Activated CD4-positive, alpha-beta T cell treated with anti-CD3 and anti-CD28 coated beads, Interleukin-10, Interleukin-2, amounts not matched to agents 100 ng/mL and 50 ng/mL, durations not matched to agents 16 hours and 8 hours (primary cell): ENCODE data around the gene DAP3.
"Not testable (repeated sequence)": the region's sequence is repeated elsewhere in the genome, so short reads cannot be mapped to it uniquely, and the experiment has no call there.

ENCODE experiments used
- DNase-seq: peaks from one replicate; pipeline ENCODE4 v3.0.0-alpha.2; 2020

The DAP3 gene

DNA sequence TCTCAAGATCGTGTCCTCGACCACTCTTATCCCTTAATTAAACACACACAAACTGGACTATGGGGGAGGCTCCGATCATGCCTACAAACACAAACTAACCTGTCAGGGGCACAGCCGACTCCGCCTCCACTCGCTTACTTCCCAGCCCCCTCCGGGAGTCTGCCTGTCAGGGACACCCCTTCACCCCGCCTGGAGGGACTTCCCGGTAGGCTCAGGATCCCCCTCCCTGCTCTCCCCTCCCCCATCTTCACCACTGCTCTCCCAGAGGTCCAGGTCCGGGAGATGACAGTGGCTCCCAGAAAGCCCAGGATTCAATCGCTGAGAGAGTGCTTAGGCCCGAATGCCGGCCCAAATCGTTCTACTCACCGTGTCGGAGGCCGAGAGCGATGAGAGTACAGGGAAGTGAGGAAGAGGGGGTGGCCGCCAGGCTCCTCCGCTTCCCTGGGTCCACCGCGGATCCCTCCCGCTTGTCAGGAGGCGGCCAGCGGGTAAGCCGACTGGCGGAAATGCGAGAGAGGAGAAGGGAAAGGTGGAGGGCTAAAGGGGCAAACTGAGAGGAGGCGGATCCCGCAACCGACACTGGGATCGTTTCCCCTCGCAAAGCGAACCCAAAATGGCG is 1.1 kb upstream of the DAP3 start:
- DNase-seq: not testable (repeated sequence)

DNA sequence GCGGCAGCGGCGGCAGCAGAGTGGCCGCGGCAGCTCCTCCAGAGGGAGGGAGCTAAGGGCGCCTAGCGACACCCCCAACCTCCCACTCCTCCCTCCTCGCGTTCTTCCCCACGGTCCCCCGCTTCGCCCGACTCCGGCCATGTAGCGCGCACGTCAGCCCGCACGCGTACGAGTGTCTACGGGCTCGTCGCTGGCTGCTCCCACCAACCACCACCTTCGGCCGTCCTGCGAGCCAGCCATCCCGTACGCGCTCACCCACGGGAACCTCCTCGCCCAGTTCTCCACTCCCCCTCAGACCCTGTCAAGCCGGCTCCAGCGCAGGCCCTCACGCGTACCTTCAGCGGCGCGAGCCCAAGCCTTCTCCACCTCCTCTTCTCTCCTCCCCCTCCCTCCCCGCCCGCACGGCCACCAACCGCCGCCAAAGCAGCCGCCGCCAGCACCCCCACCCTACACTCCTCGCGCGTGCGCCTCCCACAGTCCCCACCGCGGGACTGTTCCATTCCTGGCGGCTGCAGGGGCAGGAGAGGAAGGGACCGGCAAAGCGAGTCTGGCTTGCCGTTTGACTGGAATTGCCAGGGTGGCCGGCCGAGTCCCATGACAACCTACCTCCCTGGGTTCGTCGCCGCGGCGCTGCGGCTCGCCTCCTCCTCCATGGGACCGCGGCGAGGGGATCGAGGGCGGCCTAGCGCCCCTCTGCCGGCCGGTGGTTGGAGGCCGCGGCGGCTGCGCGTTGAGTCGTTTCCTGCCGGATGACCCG is 389 bp upstream of the DAP3 start, which contains the start of gene YY1AP1:
YY1AP1 (minus strand) TSS at position 451 of the 757 bp plus-strand sequence. CDS start 8,338 bp downstream, outside the sequence.
- DNase-seq: peak; percentile 92

DNA sequence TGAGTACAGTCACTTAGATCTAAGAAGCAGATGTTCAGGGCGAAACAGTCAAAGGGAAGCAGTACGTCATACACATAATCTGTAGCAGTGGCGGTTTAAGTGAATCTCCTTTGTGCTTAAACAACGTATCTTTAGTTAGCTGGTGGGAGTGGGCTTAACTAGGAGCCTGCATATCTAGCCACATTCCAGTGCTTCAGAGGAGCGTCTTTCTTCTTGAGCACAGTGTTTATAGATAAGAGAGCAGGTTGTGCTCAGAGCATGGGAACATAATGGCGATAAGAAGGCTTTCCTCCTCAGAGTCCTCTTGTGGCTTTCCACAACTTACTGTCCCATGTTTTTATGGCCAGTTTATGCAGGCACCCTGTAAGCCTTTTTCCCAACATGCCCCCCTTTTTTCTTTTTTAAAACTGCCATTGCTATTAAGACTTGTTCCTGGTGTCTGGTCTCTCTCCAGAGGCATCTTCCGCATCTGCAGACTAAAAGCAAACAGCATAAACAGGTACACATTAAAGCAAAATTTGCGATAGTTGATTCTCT is 3.2 kb downstream of the DAP3 start:
- no peak for DNase-seq

DNA sequence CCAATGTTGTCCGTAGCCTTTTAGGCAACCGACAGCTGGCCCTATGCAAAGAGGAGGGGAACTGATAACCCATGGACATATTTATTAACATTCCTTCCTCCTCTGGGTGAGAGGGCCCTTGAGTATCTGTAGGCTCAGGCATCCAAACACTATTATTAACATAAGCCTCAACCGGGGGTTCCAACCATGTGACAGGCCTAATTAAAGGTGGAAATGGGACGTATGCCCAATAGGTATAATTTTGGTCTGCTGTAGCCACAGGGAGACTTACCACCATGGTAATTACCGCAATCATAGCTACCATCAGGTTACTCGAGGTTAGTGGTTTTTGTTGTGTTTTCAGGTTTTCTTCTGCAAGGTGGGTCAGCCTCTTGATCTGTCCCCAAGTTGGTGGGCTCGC is 5.3 kb downstream of the DAP3 start:
- no peak for DNase-seq

DNA sequence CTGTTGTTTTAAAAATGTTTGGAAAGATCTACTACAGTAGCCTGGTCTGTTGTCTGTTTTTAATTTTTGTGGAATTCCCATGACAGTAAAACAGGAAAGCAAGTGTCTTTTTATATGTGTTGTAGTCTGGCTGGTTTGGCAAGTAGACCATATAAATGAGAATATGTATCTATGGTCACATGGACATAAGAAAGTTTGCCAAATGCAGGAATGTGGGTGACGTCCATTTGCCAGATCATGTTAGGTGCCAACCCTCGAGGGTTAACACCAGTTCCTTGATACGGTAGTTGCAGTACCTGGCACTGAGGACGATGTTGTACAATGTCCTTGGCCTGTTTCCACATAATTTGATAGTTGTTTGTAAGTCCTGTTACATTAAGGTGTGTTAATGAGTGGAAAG is 6.2 kb downstream of the DAP3 start:
- DNase-seq: no peak

DNA sequence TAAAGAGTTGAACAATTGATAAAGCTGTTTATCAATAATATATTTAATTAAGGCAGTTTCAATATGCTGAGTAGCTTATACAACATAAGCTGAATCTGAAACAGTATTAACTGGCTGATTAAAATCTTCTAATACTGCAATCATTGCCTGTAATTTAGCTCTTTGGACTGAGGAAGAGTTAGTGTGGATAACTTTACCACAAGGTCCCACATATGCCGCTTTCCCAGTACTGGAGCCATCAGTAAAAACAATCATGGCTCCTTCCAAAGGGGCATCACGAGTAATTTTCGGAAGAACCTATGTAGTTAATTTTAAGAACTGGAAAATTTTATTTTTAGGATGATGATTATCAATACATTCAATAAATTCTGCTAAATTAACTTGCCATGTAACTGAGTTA is 6.7 kb downstream of the DAP3 start:
- no peak for DNase-seq

DNA sequence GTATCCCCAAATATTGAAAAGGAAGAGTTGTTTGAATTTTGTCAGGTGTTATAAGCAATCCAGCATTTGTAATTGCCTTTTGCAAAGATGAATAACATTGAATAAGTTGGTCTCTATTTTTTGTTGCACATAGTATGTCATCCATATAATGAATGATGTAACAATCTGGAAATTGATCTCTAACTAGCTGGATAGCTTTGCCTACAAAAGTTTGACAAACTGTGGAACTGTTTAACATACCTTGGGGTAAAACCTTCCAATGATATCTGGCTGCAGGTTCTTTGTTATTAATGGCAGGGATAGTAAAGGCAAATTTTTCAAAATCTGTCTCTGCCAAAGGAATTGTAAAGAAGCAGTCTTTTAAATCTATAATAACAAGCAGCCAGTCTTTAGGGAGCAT is 7.6 kb downstream of the DAP3 start:
- no peak for DNase-seq

DNA sequence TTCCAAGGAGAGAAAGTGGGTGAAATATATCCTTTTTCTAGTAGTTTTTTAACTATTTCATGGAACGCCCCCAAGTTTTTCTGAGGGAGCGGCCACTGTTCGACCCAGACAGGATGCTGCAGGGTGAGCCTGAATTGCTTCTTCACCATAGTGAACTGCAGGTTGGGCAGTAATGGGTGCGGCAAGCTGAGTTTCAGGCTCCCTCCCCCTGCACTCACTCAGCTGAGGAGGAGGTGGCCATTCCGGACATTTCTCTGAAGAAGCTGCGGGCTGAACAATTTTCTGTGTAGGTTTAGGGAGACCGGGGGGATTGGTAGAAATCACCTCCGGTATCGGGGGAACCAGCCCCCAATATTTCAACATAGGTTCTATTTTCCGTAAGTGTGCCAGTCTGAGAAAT is 8.2 kb downstream of the DAP3 start:
- DNase-seq: no peak

DNA sequence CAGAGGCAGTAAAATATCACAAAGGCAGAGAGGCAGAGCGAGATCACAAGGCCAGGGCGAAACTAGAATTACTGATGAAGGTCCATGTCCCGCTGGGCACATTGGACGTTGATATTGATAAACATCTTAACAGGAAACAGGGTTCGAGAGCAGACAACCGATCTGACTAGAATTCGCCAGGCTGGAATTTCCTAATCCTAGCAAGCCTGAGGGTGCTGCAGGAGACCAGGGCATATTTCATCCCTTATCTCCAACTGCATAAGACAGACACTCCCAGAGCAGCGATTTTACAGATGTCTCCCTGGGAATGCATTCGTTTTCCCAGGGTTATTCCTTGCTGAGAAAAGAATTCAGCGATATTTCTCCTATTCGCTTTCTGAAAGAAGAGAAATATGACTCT is 8.7 kb downstream of the DAP3 start:
- not testable (repeated sequence) for DNase-seq

DNA sequence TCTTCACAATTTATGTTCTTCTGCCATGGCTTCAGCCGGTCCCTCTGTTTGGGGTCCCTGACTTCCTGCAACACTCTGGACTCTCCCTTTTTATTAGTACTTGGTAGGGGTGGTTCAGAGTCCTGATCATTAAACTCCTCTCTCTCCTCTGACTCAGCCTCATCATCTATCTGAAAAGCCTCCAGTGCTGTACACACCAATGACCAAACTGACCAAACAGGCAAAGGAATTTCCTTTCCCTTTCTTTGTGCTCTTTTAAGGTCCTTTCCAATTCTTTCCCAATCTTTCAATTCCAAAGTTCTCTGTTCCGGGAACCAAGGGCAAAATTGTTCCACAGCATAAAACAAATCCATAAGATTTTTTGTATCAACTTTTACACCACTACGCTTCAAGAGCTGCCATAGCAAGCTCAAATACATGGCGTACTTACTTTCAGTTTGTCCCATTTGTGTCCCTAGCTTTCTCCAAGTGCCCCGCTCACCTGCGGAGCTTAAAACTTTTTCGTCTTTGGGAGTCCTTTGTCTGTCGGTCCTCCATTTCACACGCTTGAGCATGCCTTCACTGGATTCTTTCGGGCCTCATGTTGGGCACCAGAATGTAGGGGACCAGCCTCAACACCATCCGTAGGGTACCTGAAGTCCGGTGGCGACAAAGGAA is 9.6 kb downstream of the DAP3 start:
- DNase-seq: no peak

DNA sequence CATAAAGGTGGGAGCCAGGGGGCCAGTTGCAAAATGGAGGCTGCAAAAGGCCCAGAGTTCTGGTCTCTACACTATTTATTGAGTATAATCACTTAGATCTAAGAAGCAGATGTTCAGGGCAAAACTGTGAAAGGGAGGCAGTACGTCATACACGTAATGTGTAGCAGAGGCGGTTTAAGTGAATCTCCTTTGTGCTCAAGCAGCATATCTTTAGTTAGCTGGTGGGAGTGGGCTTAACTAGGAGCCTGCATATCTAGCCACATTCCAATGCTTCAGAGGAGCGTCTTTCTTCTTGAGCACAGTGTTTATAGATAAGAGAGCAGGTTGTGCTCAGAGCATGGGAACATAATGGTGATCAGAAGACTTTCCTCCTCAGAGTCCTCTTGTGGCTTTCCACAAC is 10.2 kb downstream of the DAP3 start:
- DNase-seq: not testable (repeated sequence)

DNA sequence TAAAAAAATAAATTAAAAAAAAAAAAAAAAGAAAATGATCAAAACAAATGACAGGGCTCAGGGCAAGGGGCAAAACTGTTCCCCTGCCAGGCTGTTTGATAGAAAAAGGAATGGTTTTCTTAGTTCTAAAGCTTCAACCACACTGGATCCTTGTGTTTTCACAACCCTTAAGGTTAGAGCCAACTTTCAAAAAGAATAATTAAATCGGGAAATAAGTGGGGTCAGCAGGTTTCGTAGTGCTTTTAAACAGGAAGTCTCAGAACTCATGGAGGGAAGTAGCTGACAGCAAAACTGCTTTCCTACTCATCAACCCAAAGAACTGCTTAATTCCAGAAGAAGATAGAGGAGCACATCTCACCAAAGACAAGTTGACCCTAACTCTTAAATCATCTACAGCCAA is 12.8 kb downstream of the DAP3 start:
- DNase-seq: not testable (repeated sequence)

DNA sequence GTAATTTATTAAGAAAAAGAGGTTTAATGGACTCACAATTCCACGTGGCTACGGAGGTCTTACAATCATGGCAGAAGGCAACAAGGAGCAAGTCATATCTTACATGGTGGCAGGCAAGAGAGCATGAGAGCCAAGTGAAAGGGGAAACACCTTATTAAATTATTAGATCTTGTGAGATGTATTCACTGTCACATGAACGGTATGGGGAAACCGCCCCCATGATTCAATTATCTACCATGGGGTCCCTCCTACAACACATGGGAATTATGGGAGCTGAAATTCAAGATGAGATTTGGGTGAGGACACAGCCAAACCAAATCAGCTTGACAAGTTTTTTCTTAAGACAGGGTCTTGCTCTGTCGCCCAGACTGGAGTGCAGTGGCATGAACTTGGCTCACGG is 14.3 kb downstream of the DAP3 start:
- no peak for DNase-seq

DNA sequence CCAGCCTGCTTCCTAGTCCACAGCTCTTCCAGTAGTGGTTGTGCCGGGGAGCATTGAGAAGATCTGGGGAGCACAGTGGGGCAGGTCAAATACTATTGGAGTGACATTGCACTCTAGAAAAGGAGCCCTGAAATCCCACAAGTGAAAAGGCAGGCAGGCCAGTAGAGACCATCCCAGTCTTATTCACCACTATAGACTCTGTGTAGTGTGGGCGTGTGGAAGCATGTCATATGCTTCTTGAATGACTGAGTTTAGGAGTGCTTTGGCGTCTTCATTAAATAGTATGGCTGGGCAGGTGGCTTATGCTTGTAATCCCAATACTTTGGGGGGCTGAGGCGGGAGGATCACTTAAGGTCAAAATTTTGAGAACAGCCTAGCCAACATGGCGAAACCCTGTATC is 15.5 kb downstream of the DAP3 start:
- DNase-seq: not testable (repeated sequence)

DNA sequence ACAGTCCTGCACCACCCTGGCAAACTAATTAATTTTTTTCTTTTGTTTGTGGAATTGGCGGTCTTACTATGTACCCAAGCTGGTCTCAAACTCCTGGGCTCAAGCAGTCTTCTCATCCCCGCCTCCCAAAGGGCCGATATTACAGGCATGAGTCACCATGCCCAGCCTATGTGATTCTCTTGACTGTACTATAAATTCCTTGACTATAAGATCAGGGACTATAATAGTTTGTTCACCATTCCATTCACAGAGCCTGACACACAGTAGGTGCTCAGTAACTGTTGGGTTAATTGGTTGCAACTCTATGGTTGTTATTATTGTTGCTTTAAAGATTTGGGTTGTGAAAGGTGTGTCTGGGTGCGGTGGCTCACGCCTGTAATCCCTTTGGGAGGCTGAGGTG is 17.2 kb downstream of the DAP3 start:
- DNase-seq: no peak

DNA sequence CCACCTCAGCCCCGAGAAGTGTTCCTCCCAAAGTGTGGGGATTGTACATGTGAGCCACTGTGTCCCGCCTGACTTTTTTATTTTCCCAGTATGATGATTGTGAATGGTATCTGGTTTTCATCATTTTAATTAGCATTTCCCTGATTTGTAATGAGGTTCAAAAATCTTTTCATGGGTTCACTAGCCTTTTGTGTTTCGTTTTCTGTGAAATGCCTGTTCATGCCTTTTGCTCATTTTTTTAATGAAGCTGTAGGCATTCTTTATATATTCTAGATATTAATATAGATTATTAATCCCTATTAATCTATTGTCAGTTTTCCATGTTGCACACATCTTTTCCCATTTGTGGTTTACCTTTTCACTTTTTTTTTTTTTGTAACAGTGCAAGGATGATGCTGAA is 20.5 kb downstream of the DAP3 start:
- no peak for DNase-seq

DNA sequence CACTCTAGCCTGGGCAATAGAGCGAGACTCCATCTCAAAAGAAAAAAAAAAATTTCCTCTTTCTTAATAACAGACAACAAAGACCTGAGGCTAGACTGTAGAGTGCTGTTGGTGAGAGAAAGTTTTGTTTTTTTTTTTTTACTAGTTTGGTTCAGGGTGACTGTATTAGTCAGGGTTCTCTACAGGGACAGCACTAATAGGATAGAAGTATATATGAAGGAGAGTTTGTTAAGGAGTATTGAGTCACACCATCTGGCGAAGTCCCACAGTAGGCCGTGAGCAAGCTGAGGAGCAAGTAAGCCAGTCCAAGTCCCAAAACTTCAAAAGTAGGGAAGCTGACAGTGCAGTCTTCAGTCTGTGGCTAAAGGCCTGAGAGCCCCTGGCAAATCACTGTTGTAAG is 22.6 kb downstream of the DAP3 start:
- DNase-seq: not testable (repeated sequence)

DNA sequence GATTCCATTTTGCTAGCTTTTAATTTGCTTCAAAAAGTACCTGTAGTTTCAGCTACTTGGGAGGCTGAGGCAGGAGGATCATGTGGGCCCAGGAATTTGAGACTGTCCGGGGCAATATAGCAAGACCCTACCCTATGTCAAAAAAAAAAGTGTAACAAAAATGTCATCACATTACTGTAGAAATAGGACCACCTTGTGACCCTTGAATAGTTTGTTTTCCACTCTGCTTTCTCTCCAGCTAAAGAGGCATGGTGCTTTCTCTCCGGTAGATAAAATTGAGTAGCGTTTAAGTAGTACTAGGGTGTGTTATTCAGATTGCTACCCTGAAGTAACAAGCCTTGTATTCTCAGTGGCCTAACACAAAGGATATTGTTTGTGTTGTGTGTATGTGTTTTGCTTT is 23.7 kb downstream of the DAP3 start:
- not testable (repeated sequence) for DNase-seq

DNA sequence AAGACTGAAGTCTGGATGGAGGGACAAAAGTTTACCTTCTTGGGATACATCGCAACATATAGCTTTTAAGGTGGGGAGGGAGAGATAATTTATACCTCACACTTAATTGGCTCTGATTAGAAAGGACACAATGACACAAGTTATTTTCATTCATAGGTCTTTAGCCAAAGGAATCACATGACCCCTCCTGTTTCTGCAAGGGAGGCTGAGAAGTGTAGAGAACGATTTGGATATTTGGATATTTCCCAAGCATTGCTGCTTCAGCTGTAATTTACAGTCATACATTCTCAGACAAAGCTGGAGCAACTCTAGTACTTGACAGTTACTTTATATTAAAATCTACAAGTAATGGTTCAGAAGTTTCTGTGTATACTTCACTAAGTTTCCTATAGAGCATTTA is 24.2 kb downstream of the DAP3 start:
- no peak for DNase-seq

DNA sequence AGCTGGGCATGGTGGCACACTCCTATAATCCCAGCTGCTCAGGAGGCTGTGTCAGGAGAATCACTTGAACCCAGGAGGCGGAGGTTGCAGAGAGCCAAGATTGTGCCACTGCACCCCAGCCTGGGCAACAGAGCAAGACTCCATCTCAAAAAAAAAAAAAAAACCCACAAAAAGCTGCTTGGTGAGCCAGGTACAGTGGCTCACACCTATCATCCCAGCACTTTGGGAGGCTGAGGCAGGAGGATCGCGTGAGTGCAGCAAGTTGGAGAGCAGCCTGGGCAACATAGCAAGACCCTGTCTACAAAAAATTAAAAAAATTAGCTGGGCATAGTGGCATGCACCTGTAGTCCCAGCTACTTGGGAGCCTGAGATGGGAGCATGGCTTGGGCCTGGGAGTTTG is 26.2 kb downstream of the DAP3 start:
- not testable (repeated sequence) for DNase-seq

DNA sequence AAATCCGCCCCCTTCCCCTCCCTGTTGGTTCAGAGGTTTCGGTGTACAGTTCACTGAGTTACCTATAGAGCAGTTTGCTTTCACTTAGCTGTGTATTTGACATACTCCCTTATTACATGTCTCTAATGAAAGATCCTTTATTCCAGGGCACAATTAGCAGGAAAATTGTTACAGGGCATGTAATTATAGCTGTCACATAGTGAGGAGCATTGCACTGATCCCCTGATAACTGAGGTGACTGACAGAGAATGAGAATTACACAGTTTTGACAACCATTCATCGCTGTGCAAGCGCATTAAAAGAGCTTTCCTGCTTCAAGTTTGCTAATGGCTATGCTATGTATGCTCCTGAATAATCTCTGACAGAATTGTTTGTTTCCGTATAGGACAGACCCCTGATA is 26.9 kb downstream of the DAP3 start:
- DNase-seq: no peak

DNA sequence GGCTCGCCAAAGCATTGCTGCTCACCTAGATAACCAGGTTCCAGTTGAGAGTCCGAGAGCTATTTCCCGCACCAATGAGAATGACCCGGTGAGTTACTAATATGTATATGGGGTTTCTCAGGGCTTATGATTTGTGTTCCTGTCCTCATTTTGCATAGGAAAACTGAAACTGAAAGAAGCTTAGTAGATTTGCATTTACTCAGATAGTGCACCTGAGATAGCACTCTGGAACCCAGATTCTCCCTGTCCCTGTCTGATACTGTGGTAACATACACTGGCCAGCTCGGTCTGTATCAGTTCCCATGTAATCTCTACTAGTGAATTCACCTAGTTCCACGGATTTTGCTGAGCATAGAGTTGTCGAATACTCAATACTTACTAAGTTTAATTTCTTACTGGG is 28.1 kb downstream of the DAP3 start:
- DNase-seq: peak; percentile 11

DNA sequence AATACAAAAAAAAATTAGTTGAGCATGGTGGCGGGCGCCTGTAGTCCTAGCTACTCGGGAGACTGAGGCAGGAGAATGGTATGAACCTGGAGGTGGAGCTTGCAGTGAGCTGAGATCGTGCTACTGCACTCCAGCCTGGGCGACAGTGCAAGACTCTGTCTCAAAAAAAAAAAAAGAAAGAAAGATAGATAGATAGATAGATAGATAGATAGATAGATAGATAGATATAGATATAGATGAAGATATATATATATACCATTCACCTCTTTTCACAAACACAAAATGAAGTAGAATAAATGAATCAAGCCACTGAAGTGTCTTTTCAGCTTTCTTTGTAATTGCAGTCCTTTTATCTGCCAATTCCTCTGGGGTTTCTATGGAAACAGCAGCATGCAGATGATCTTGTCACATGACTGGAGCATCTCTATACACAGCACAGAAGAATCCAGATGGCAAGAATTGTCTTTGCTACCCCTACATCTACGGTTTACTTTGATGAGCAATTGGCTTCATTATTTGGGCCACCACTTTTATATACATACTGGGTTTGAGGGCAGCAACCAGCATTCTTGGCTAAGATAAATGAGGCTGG is 29.7 kb downstream of the DAP3 start:
- DNase-seq: not testable (repeated sequence)

DNA sequence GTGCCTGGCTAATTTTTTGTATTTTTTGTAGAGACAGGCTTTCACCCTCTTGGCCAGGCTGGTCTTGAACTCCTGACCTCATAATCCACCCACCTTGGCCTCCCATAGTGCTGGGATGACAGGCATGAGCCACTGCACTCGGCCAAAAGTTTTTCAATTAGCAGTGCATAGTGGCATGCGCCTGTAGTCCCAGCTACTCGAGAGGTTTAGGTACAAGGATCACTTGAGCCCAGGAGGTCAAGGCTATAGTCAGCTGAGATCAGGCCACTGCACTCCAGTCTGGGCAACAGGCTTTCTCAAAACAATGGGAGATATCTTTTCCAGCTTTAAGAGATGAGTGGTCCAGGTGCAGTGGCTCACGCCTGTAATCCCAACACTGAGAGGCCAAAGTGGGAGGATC is 30.8 kb downstream of the DAP3 start:
- no peak for DNase-seq
